Esophagus squamous epithelium (tissue), 4 donors: Measurements from ENCODE around the gene RBPMS2.

Experiments
- POLR2A ChIP-seq, 4 donors: fragments of 450-650 bp; IDR thresholded peaks; one replicate each; pipeline ENCODE4 v1.6.1; 2017; ENCODE audit warnings: antibody characterized with exemption in 4 of 4, mild to moderate bottlenecking in 4 of 4, moderate library complexity in 3 of 4
- TF ChIP-seq, protein P1 (sequence below), 6 experiments: fragments of 450-650 bp in 4 of 6; fragments of 200-600 bp in 2 of 6; sonication (generic) in 2 of 6; IDR thresholded peaks; one replicate each; pipeline ENCODE4 v1.5.1; 2016 to 2019; ENCODE audit warnings: antibody characterized with exemption in 6 of 6, mild to moderate bottlenecking in 4 of 6, moderate library complexity in 4 of 6

DNA sequence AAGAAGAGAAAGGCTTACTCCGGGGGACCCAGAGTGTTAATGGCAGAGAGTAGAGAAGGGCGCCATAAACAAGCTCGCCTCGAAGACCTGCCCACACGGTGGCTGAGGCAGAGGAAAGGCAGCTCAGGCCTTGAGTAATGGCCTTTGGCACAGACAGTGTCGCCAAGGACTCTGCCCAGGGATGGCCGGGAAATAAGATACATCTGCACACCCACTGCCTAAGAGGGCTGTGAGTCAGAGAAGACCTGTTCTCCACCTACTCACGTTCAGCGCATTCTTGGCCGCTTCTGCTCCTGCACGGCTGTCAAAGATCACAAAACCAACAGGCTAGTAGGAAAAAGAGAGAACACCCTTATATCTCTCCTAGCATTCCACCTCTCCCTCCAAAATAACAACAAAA lies 26.2 kb downstream of the RBPMS2 start:
- TF ChIP-seq, protein P1, sequence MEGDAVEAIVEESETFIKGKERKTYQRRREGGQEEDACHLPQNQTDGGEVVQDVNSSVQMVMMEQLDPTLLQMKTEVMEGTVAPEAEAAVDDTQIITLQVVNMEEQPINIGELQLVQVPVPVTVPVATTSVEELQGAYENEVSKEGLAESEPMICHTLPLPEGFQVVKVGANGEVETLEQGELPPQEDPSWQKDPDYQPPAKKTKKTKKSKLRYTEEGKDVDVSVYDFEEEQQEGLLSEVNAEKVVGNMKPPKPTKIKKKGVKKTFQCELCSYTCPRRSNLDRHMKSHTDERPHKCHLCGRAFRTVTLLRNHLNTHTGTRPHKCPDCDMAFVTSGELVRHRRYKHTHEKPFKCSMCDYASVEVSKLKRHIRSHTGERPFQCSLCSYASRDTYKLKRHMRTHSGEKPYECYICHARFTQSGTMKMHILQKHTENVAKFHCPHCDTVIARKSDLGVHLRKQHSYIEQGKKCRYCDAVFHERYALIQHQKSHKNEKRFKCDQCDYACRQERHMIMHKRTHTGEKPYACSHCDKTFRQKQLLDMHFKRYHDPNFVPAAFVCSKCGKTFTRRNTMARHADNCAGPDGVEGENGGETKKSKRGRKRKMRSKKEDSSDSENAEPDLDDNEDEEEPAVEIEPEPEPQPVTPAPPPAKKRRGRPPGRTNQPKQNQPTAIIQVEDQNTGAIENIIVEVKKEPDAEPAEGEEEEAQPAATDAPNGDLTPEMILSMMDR (IDR thresholded peaks at IDR 0.05), result no peak
- TF ChIP-seq POLR2A (IDR thresholded peaks at IDR 0.05), result no peak
